DOHH2 (cell line): Measurements from ENCODE around the gene PSORS1C2.

Source experiments
- H3F3A ChIP-seq: fragments of 200-600 bp; sonication (generic), shearing (Covaris generic); 2 replicates; pipeline ENCODE4 v1.6.0; 2016; ENCODE audit warnings: antibody characterized with exemption, mild to moderate bottlenecking; ENCODE audit not compliant: control insufficient read depth, insufficient read depth
- H3K27ac ChIP-seq: fragments of 200-600 bp; sonication (generic); 2 replicates; pipeline ENCODE4 v1.5.1; 2014; ENCODE audit warnings: low read depth, mild to moderate bottlenecking, low read length, moderate library complexity
- H3K27me3 ChIP-seq: fragments of 200-600 bp; sonication (generic); 2 replicates; pipeline ENCODE4 v1.6.1; 2014; ENCODE audit warnings: mild to moderate bottlenecking, low read length, mixed read lengths; ENCODE audit not compliant: control insufficient read depth
- H3K36me3 ChIP-seq: fragments of 200-600 bp; sonication (generic); 2 replicates; pipeline ENCODE4 v1.6.1; 2014; ENCODE audit warnings: mild to moderate bottlenecking, low read length, moderate library complexity, mixed read lengths; ENCODE audit not compliant: control insufficient read depth
- H3K4me1 ChIP-seq: fragments of 200-600 bp; sonication (generic); 2 replicates; pipeline ENCODE4 v1.6.1; 2014; ENCODE audit warnings: mild to moderate bottlenecking, low read length, mixed read lengths; ENCODE audit not compliant: control insufficient read depth
- H3K4me2 ChIP-seq: fragments of 200-600 bp; sonication (generic); 2 replicates; pipeline ENCODE4 v1.6.0; 2014; ENCODE audit warnings: mild to moderate bottlenecking, low read length, moderate library complexity
- H3K4me3 ChIP-seq: fragments of 200-600 bp; sonication (generic); 2 replicates; pipeline ENCODE4 v1.5.1; 2014; ENCODE audit warnings: mild to moderate bottlenecking, low read length, mixed read lengths
- H3K79me2 ChIP-seq: fragments of 200-600 bp; sonication (generic); 2 replicates; pipeline ENCODE4 v1.6.1; 2014; ENCODE audit warnings: mild to moderate bottlenecking, low read length, mixed read lengths; ENCODE audit not compliant: control insufficient read depth
- H3K9me2 ChIP-seq: fragments of 200-600 bp; sonication (generic); replicated peaks from 2 replicates; pipeline ENCODE4 v1.6.1; 2014; ENCODE audit warnings: mild to moderate bottlenecking, low read length, mixed read lengths; ENCODE audit not compliant: control insufficient read depth
- H3K9me3 ChIP-seq: fragments of 200-600 bp; sonication (generic); 2 replicates; pipeline ENCODE4 v1.6.1; 2014; ENCODE audit warnings: antibody characterized with exemption, low read length, mixed read lengths; ENCODE audit not compliant: control insufficient read depth, insufficient read depth
- H4K20me1 ChIP-seq: fragments of 200-600 bp; sonication (generic); 2 replicates; pipeline ENCODE4 v1.6.0; 2014; ENCODE audit warnings: low read depth, mild to moderate bottlenecking, antibody characterized with exemption, low read length, moderate library complexity; ENCODE audit not compliant: control insufficient read depth, insufficient read depth
- EZH2phosphoT487 ChIP-seq: fragments of 200-600 bp; sonication (generic); IDR thresholded peaks from 2 replicates; pipeline ENCODE4 v1.6.1; 2017; ENCODE audit warnings: borderline replicate concordance, mild to moderate bottlenecking, antibody characterized with exemption, low read length, moderate library complexity, mixed read lengths
- TF ChIP-seq, protein P1 (sequence below): fragments of 200-600 bp; sonication (generic); IDR thresholded peaks from one replicate; pipeline ENCODE4 v1.5.1; 2014; ENCODE audit warnings: antibody characterized with exemption, mild to moderate bottlenecking, low read depth, low read length; ENCODE audit not compliant: poor library complexity, severe bottlenecking

PSORS1C2 gene

DNA sequence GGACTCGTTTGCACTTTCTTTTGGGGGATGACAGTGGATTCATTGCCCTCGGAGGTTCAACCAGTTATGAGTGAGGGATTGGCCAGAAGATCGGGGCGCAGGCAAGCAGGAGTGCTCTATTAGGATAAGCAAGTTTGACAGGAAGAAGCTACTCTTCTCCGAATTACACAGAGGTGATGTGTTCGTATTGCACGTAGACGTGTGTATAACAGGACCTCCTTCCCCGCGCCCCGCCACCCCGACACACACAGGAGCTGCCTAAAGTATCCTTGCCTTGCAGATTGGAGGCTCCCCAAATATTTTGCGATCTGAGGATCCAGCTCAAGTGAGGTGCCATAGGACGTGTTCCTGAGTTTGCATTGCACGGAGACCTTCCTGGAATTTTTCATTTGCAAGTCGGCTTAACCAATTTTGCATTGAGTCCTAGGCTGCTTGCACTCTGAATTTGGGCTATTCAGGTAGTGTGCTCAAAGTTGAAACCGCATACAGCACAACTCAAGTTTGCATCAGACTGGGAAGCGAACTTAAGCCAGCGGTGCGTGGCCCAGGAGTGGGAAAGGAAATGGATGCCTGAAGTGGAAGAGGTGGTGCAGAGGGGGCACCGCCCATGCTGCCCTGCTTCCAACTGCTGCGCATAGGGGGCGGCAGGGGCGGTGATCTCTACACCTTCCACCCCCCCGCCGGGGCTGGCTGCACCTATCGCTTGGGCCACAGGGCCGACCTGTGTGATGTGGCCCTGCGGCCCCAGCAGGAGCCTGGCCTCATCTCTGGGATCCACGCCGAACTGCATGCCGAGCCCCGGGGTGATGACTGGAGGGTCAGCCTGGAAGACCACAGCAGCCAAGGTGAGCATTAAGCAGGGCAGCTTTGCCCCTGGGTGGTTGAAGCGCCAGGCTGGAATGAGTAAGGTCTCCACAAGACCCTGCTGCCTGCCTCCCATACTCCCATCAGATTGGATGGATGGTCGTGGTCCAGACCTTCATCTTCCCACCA, 20.3 kb upstream of the PSORS1C2 start:
- Histone ChIP-seq H3K4me2 (peak overlapping the region; percentile 92), H4K20me1 (0 out of 2 replicates have a peak, but pooled peaks cover 5% of the 10 kb centered on the region), H3K79me2 (peaks cover 48% of the 10 kb centered on the region), H3K27ac (peak overlapping the region; percentile 64), H3K4me3 (peak overlapping the region; percentile 92), H3K36me3 (peaks cover 64% of the 10 kb centered on the region), H3K27me3 (no peaks in the 10 kb centered on the region), H3F3A (0 out of 2 replicates have a peak, but pooled peaks cover 2% of the 10 kb centered on the region), H3K9me3 (no peaks in the 10 kb centered on the region), H3K9me2 (no peaks in the 10 kb centered on the region), H3K4me1 (peaks cover 39% of the 10 kb centered on the region)
- no peak for TF ChIP-seq EZH2phosphoT487
- TF ChIP-seq, protein P1, sequence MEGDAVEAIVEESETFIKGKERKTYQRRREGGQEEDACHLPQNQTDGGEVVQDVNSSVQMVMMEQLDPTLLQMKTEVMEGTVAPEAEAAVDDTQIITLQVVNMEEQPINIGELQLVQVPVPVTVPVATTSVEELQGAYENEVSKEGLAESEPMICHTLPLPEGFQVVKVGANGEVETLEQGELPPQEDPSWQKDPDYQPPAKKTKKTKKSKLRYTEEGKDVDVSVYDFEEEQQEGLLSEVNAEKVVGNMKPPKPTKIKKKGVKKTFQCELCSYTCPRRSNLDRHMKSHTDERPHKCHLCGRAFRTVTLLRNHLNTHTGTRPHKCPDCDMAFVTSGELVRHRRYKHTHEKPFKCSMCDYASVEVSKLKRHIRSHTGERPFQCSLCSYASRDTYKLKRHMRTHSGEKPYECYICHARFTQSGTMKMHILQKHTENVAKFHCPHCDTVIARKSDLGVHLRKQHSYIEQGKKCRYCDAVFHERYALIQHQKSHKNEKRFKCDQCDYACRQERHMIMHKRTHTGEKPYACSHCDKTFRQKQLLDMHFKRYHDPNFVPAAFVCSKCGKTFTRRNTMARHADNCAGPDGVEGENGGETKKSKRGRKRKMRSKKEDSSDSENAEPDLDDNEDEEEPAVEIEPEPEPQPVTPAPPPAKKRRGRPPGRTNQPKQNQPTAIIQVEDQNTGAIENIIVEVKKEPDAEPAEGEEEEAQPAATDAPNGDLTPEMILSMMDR: peak; percentile 51

DNA sequence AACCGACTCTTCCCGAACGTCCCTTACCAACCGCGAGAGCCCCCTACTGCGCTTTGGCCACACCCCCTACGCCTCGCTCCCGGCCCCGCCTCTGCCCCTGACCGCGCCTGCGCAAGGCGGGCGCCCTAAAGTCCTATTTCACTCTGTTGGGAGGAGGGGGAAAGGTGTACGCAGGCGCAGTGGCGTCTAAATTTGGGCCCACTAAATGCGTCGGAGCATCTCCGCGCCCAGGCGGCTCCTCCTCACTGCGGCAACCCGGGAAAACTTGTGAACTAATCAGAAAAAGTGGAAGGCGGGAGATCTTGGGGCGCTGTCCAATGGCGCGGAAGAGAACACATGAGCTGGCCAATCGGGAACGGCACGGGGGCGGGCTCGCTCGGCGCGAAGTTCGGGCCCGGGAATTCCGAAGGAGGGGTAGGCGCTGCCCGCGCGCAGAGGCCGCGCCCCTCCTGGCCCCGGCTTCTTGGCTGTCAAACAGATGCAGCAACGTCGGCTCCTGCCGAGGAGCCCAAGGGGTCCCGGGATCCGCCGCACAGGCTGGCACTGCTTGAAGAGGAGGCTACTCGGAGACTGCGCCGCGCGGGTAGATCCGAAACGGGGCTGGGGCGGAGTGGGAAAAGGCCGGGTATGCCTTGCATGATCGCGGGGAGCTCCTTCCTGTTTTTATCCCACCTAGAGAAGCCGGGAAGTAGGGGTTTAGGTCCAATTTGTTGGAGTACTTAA, 19.4 kb upstream of the PSORS1C2 start, which contains the start of gene TCF19:
TCF19 (plus strand) TSS at position 450 of the 723 bp plus-strand sequence. CDS start 881 bp downstream, outside the sequence.
- H3K79me2 ChIP-seq: peaks cover 48% of the 10 kb centered on the region
- no peaks in the 10 kb centered on the region for H3K9me2 ChIP-seq
- H3K4me1 ChIP-seq: peaks cover 31% of the 10 kb centered on the region
- TF ChIP-seq EZH2phosphoT487: no peak
- TF ChIP-seq, protein P1: no peak
- H3K4me2 ChIP-seq: peak within 1 kb of the TSS; percentile 92
- no peaks in the 10 kb centered on the region for H3K27me3 ChIP-seq
- H3K36me3 ChIP-seq: peaks cover 55% of the 10 kb centered on the region
- H3F3A ChIP-seq: 0 out of 2 replicates have a peak, but pooled peaks cover 2% of the 10 kb centered on the region
- peak within 1 kb of the TSS; percentile 92 for H3K4me3 ChIP-seq
- no peaks in the 10 kb centered on the region for H4K20me1 ChIP-seq
- no peaks in the 10 kb centered on the region for H3K9me3 ChIP-seq
- H3K27ac ChIP-seq: peak within 1 kb of the TSS; percentile 64

DNA sequence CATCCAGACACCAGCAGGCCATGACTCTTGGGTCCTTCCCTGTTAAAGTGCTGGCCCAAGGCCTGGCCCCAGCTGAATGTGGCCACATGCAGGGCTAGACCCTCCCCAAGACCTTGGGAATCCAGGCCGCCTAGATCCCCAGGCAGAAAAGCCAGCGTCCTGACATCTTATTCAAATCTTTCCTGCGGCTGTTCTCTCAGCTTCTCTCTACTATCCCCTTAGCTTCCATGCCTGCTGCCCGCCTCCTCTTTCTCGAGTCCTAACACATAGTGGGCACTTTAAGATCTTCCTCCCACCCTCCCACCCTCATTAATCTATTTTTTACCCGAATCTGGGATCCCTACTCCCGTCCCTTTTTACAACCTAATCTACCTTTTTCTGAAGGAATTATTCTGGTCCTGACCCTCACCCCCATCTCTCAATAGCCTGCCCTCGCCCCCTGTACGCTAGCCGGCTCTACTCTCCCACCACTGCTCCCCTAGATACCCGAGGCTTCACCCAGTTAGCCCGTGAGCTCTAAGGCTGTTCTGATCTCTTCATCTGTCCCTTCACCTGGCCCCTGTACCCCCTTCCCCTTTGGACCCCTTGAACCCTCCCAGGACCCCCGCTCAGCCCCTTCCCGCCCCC, 18.8 kb upstream of the PSORS1C2 start, which contains the start of gene CCHCR1:
CCHCR1 (minus strand) TSS at position 290 of the 627 bp plus-strand sequence; CDS start at position 88, 202 bp downstream.
- H3K9me3 ChIP-seq: no peaks in the 10 kb centered on the region
- 0 out of 2 replicates have a peak, but pooled peaks cover 2% of the 10 kb centered on the region for H3F3A ChIP-seq
- peak within 1 kb of the TSS; percentile 92 for H3K4me2 ChIP-seq
- H3K4me3 ChIP-seq: peak within 1 kb of the TSS; percentile 92
- H3K36me3 ChIP-seq: peaks cover 49% of the 10 kb centered on the region
- TF ChIP-seq, protein P1: no peak
- no peak for TF ChIP-seq EZH2phosphoT487
- H3K9me2 ChIP-seq: no peaks in the 10 kb centered on the region
- H3K79me2 ChIP-seq: peaks cover 48% of the 10 kb centered on the region
- H3K27me3 ChIP-seq: no peaks in the 10 kb centered on the region
- no peaks in the 10 kb centered on the region for H4K20me1 ChIP-seq
- H3K27ac ChIP-seq: peak within 1 kb of the TSS; percentile 64
- H3K4me1 ChIP-seq: peaks cover 27% of the 10 kb centered on the region
